Measurements from ENCODE around the gene SOCS7.

The SOCS7 gene

DNA sequence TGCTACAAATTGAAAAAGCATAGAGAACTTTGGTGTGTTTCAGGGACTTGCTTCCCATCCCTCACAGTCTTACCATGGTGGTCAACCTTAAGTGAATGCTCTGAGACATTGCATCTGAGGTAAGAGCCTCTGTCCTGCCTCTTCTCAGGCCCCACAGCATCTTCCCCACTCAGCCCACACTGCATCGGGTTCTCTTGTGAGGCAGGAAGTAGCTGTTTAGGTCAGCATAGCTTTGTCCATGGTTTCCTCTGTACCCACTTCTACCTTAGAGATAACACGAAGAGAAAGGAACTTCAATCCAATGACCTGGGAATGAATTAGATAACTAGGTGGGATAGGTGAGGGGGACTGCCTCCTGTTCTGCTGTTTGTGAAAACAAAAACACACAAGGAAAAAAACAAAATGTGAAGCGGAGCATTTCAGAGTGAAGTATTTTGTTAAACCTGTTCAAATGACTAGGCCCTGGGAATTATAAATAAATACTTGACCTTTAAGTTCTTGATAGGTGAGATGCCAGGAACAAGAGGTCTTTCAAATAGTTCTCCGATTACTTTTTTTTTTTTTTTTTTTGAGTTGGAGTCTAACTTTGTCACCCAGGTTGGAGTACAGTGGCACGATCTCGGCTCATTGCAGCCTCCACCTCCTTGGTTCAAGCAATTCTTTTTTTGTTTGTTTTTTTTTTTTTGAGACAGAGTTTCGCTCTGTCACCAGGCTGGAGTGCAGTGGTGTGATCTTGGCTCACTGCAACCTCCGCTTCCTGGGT lies 17.7 kb downstream of the SOCS7 start:
- no peaks in the 10 kb centered on the region for H3K27me3 ChIP-seq
- TF ChIP-seq, protein P1, sequence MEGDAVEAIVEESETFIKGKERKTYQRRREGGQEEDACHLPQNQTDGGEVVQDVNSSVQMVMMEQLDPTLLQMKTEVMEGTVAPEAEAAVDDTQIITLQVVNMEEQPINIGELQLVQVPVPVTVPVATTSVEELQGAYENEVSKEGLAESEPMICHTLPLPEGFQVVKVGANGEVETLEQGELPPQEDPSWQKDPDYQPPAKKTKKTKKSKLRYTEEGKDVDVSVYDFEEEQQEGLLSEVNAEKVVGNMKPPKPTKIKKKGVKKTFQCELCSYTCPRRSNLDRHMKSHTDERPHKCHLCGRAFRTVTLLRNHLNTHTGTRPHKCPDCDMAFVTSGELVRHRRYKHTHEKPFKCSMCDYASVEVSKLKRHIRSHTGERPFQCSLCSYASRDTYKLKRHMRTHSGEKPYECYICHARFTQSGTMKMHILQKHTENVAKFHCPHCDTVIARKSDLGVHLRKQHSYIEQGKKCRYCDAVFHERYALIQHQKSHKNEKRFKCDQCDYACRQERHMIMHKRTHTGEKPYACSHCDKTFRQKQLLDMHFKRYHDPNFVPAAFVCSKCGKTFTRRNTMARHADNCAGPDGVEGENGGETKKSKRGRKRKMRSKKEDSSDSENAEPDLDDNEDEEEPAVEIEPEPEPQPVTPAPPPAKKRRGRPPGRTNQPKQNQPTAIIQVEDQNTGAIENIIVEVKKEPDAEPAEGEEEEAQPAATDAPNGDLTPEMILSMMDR (IDR thresholded peaks at IDR 0.05; ENCODE audit: low read depth, low read length), result no peak
- no peaks in the 10 kb centered on the region for H3K9me3 ChIP-seq
- no peaks in the 10 kb centered on the region for H3K4me1 ChIP-seq
- H3K4me3 ChIP-seq (ENCODE audit: low read depth, low read length), result no peak overlapping the region
- peaks cover 34% of the 10 kb centered on the region for H3K36me3 ChIP-seq
- DNase-seq, result no peak

DNA sequence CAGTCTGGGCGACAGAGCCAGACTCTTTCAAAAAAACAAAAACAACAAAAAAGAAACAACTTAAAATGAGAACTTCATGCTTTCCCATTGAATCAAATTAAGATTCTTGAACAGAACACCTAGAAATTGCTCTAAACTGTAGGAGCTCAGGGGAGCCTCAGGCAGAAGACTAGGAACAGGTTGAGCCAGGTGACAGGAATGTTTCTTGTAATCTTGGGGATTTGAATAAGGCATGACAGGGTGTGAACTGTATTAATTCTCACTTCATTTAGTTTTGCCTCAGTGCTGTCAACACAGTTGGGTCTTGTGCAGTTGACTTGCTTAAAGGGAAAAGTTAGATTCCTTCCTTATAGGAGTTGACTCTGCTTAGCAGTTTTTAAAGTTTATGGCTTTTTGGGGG lies 27.8 kb downstream of the SOCS7 start:
- Histone ChIP-seq H3K36me3 (peaks cover 14% of the 10 kb centered on the region), H3K4me3 (ENCODE audit: low read depth, low read length) (no peak overlapping the region), H3K27me3 (no peaks in the 10 kb centered on the region), H3K4me1 (no peaks in the 10 kb centered on the region), H3K9me3 (no peaks in the 10 kb centered on the region)
- no peak for DNase-seq
- TF ChIP-seq, protein P1 (IDR thresholded peaks at IDR 0.05; ENCODE audit: low read depth, low read length), result no peak

DNA sequence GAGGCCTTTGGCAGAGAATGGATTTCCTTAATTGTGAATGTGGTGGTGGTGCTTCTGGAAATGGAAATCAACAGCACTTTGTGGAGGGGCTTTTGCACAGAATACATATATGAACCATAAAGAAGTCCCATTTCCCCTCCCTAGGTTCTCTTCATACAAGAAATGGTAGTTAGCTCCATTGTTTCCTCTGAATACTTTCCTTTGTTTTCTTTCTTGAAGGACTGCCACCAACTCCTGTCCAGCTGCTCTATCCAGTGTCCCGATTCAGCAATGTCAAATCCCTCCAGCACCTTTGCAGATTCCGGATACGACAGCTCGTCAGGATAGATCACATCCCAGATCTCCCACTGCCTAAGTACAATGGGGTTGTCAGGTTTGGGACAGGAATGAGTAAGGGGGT lies 43.4 kb downstream of the SOCS7 start:
- TF ChIP-seq, protein P1 (IDR thresholded peaks at IDR 0.05; ENCODE audit: low read depth, low read length), result no peak
- Histone ChIP-seq H3K27me3 (no peaks in the 10 kb centered on the region), H3K36me3 (peaks cover 22% of the 10 kb centered on the region)

DNA sequence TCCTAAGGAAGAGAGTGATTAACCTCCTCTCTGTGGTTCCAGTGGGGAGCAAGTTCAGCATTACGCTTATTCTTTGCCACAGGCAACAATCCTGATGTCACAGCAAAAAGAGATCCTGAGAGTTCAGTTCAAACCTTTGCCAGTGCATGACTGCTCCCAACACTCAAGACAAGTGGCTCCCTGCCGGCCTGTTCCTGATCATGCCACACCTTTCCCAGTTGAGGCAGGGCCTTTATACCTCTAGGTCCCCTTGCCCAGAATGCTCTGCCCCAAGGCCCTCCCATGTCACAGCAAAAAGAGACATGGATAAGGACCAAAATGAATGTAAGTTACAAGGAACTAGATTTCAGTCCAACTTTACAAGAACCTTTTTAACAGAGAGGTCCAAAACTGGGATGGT lies 45.6 kb downstream of the SOCS7 start:
- Histone ChIP-seq H3K9me3 (no peaks in the 10 kb centered on the region), H3K4me3 (ENCODE audit: low read depth, low read length) (no peak overlapping the region), H3K36me3 (peaks cover 33% of the 10 kb centered on the region), H3K27me3 (no peaks in the 10 kb centered on the region), H3K4me1 (no peaks in the 10 kb centered on the region)
- TF ChIP-seq, protein P1 (IDR thresholded peaks at IDR 0.05; ENCODE audit: low read depth, low read length), result no peak
- DNase-seq, result no peak

More for the DNA sequence above, 43.4 kb downstream of the SOCS7 start:
- DNase-seq, result no peak
- H3K4me3 ChIP-seq (ENCODE audit: low read depth, low read length), result no peak overlapping the region
- H3K9me3 ChIP-seq, result no peaks in the 10 kb centered on the region
- H3K4me1 ChIP-seq, result peaks cover 6% of the 10 kb centered on the region; the same call in 1 of the 2 replicates

DNA sequence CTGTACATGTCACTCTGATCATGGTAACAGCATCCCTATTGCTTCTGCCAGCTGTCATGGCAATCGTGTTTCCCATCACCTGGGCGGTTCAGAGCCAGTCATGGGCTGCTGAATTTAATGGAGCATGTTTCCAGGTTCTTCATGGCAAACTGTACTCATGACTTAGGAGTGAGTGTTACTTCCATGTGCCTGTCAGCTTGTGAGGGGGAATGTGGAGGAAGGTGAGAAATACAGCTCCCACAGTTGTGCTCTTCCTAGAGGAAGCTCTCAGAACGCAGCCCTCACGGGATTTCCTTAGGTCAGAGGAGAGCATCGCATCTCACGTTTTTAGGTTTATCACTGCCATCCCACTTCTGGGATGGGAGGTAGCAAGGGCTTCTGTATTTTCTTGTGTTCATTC lies 48.6 kb downstream of the SOCS7 start:
- peaks cover 33% of the 10 kb centered on the region for H3K36me3 ChIP-seq
- DNase-seq, result no peak
- TF ChIP-seq, protein P1 (IDR thresholded peaks at IDR 0.05; ENCODE audit: low read depth, low read length), result no peak

DNA sequence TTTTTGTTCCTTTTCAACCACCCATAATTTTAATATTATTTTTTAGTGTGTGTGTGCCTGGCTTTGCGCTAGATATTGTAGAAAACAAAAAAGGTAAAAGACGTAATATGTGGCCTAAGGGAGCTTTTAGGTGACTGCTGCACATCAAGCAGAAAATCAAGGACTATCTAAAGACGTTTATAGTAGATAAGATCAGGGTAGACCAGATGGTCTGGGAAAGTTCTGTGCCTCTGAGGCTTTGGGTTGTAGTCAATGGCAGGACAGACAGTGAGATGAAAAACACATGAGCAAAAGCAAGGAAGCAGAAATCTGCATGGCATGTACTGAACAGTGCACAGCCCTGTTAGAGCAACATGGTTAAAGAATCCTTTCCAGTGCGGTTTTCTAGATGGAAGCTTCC lies 49.8 kb downstream of the SOCS7 start:
- no peaks in the 10 kb centered on the region for H3K27me3 ChIP-seq
- no peak overlapping the region for H3K4me3 ChIP-seq (ENCODE audit: low read depth, low read length)
- no peak for DNase-seq
- H3K9me3 ChIP-seq, result peaks cover 2% of the 10 kb centered on the region; the same call in 1 of the 2 replicates
- peaks cover 11% of the 10 kb centered on the region for H3K4me1 ChIP-seq
- H3K36me3 ChIP-seq, result peaks cover 24% of the 10 kb centered on the region
- TF ChIP-seq, protein P1 (IDR thresholded peaks at IDR 0.05; ENCODE audit: low read depth, low read length), result no peak

More for the DNA sequence above, 48.6 kb downstream of the SOCS7 start:
- H3K27me3 ChIP-seq, result no peaks in the 10 kb centered on the region
- H3K4me3 ChIP-seq (ENCODE audit: low read depth, low read length), result no peak overlapping the region
- H3K4me1 ChIP-seq, result peaks cover 11% of the 10 kb centered on the region
- peaks cover 2% of the 10 kb centered on the region; the same call in 1 of the 2 replicates for H3K9me3 ChIP-seq
